Endothelial cell of umbilical vein (primary cell): ENCODE results near the gene SLC24A3. TPM values are rescaled to one million over a fixed set of nuclear protein-coding genes. Genes with fewer than 3 reads are reported as not detected.

Experiments
- BruUV-seq: library from RNA; stranded (reverse); fragments of 400-500 nt; replicated peaks from 2 replicates; lab custom pipeline; 2021; lab: Mats Ljungman, UMichigan
- CTCF ChIA-PET: fragments of 300-600, 350-600 bp; sonication (Branson Sonifier 250); formaldehyde crosslinking; loops from one replicate; lab custom pipeline; 2021; ENCODE audit warnings: antibody characterized with exemption, inconsistent platforms; lab: Charles Lee
- POLR2A ChIA-PET: fragments of 300-600, 350-600 bp; sonication (Branson Sonifier 250); formaldehyde crosslinking; loops from one replicate; lab custom pipeline; 2021; ENCODE audit warnings: antibody characterized with exemption, inconsistent platforms; lab: Charles Lee
- DNase-seq: peaks from one replicate; pipeline ENCODE4 v3.0.0-alpha.2; 2011; ENCODE audit warnings: low read depth, low spot score
- FAIRE-seq: peaks from 2 replicates; lab custom pipeline; 2011; peaks lifted over from hg19 to GRCh38; lab: Jason Lieb, UNC
- H2AFZ ChIP-seq: 2 replicates; pipeline ENCODE4 v1.6.0; 2012; ENCODE audit warnings: low read depth, low read length, control low read depth, inconsistent platforms
- H3K27ac ChIP-seq: 2 replicates; pipeline ENCODE4 v1.5.1; 2011; ENCODE audit warnings: low read depth, mild to moderate bottlenecking, control low read depth, low read length, moderate library complexity; ENCODE audit not compliant: insufficient read depth
- H3K27me3 ChIP-seq, 2 experiments: 2 replicates each; pipeline versions ENCODE4 v1.6.0 to v1.6.1; 2011; ENCODE audit warnings: low read length in 2 of 2, mixed read lengths in 1 of 2; ENCODE audit not compliant: control insufficient read depth in 2 of 2, insufficient read depth in 2 of 2
- H3K36me3 ChIP-seq, 2 experiments: 2 replicates in 1 of 2; 3 replicates in 1 of 2; pipeline ENCODE4 v1.5.1; 2011; ENCODE audit warnings: low read length in 2 of 2, mild to moderate bottlenecking in 1 of 2, moderate library complexity in 1 of 2; ENCODE audit not compliant: control insufficient read depth in 2 of 2, insufficient read depth in 2 of 2; ENCODE audit errors: extremely low read depth in 1 of 2
- H3K4me1 ChIP-seq: 3 replicates; pipeline ENCODE4 v1.5.1; 2011; ENCODE audit warnings: mild to moderate bottlenecking, low read length; ENCODE audit not compliant: control insufficient read depth, insufficient read depth; ENCODE audit errors: extremely low read depth
- H3K4me2 ChIP-seq: 2 replicates; pipeline ENCODE4 v1.6.1; 2011; ENCODE audit warnings: low read length, control low read depth, mixed read lengths; ENCODE audit not compliant: insufficient read depth
- H3K4me3 ChIP-seq, 3 experiments: fragments of 200-600 bp in 1 of 3; sonication (generic), shearing (Covaris generic) in 1 of 3; replicated peaks in 1 of 3; 2 replicates each; pipeline ENCODE4 v1.5.1; 2011 to 2016; ENCODE audit warnings: control low read depth in 3 of 3, low read length in 3 of 3, mild to moderate bottlenecking in 2 of 3, inconsistent platforms in 1 of 3, low read depth in 1 of 3, moderate library complexity in 1 of 3; ENCODE audit not compliant: insufficient read depth in 1 of 3
- H3K79me2 ChIP-seq: 2 replicates; pipeline ENCODE4 v1.6.0; 2012; ENCODE audit warnings: low read length, inconsistent platforms; ENCODE audit not compliant: control insufficient read depth, insufficient read depth
- H3K9ac ChIP-seq: replicated peaks from 2 replicates; pipeline ENCODE3; 2011; ENCODE audit warnings: low read length, control low read depth; ENCODE audit not compliant: insufficient read depth; ENCODE audit errors: extremely low read depth
- H3K9me1 ChIP-seq: replicated peaks from 3 replicates; pipeline ENCODE4 v1.6.0; 2011; ENCODE audit warnings: mild to moderate bottlenecking, low read length; ENCODE audit not compliant: control insufficient read depth, insufficient read depth; ENCODE audit errors: extremely low read depth
- H3K9me3 ChIP-seq: replicated peaks from 2 replicates; pipeline ENCODE4 v1.5.1; 2012; ENCODE audit warnings: low read length, inconsistent platforms; ENCODE audit not compliant: control insufficient read depth, insufficient read depth
- H4K20me1 ChIP-seq: replicated peaks from 2 replicates; pipeline ENCODE3; 2011; ENCODE audit warnings: mild to moderate bottlenecking, low read length; ENCODE audit not compliant: control insufficient read depth, insufficient read depth; ENCODE audit errors: extremely low read depth
- EZH2 ChIP-seq: IDR thresholded peaks from 2 replicates; pipeline ENCODE4 v1.6.1; 2012; ENCODE audit warnings: borderline replicate concordance, low read depth, mild to moderate bottlenecking, moderate library complexity, low read length, inconsistent platforms; ENCODE audit not compliant: severe bottlenecking
- FOS ChIP-seq: IDR thresholded peaks from 2 replicates; pipeline ENCODE4 v1.6.1; 2011; ENCODE audit warnings: mild to moderate bottlenecking, low read length, moderate library complexity, borderline replicate concordance; ENCODE audit not compliant: insufficient read depth
- GATA2 ChIP-seq: IDR thresholded peaks from 2 replicates; pipeline ENCODE4 v1.7.0; 2011; ENCODE audit warnings: low read depth, mild to moderate bottlenecking, moderate library complexity, mixed read lengths, low read length; ENCODE audit not compliant: insufficient read length, insufficient read depth
- JUN ChIP-seq: IDR thresholded peaks from 2 replicates; pipeline ENCODE4 v1.6.1; 2011; ENCODE audit warnings: borderline replicate concordance, low read depth; ENCODE audit not compliant: insufficient read length, insufficient read depth
- MYC ChIP-seq: IDR thresholded peaks from one replicate; pipeline ENCODE4 v1.6.1; 2011; ENCODE audit warnings: mild to moderate bottlenecking, low read depth, low read length
- POLR2A ChIP-seq: IDR thresholded peaks from 2 replicates; pipeline ENCODE4 v1.6.1; 2012; ENCODE audit warnings: low read depth, mild to moderate bottlenecking, control low read depth, low read length
- POLR2AphosphoS5 ChIP-seq: IDR thresholded peaks from 2 replicates; pipeline ENCODE4 v1.6.1; 2012; ENCODE audit warnings: low read depth, mild to moderate bottlenecking, control low read depth, low read length, moderate library complexity; ENCODE audit not compliant: insufficient read depth
- dilution Hi-C: fragments of 300-500 bp; cut with MboI; formaldehyde crosslinking; loops from one replicate; pipeline ENCODE4 v1.15.0; 2019; ENCODE audit warnings: low sequenced_read_pairs; ENCODE audit not compliant: extremely low pct_ligation_motif_present
- intact Hi-C: fragments of 100-400 bp; cut with micrococcal nuclease; formaldehyde crosslinking; loops from one replicate; pipeline ENCODE4 v1.10.0; 2022
- polyA plus RNA-seq, 4 experiments: library from polyadenylated mRNA; depleted of rRNA in 3 of 4; stranded (reverse) in 3 of 4; unstranded in 1 of 4; fragments of >200 nt; gene quantifications; 2 replicates each; pipeline versions ENCODE4 v1.2.1 to v1.2.3, GENCODE V29; 2011 to 2012; ENCODE audit warnings: missing spikeins in 1 of 4
- total RNA-seq: library from RNA; stranded (reverse); gene quantifications from 2 replicates; pipeline ENCODE4 v1.2.3, GENCODE V29; 2021
- TF ChIP-seq, protein P1 (sequence below): IDR thresholded peaks from 2 replicates; pipeline ENCODE4 v1.6.1; 2011; ENCODE audit not compliant: insufficient read depth, insufficient read length
- TF ChIP-seq, protein P2 (sequence below), 2 donors: IDR thresholded peaks; 1 replicate in 1 of 2; 2 replicates in 1 of 2; pipeline ENCODE4 v1.5.1; 2011; ENCODE audit warnings: low read length in 2 of 2, mild to moderate bottlenecking in 2 of 2, moderate library complexity in 2 of 2, control low read depth in 1 of 2, inconsistent platforms in 1 of 2, low read depth in 1 of 2; ENCODE audit not compliant: insufficient read depth in 1 of 2; ENCODE audit errors: extremely low read depth in 1 of 2

SLC24A3 gene
- total and polyA plus RNA-seq, 2 donors (not counting 3 experiments of a cell fraction or from before 2014, with no cell fraction given) = not detected

DNA sequence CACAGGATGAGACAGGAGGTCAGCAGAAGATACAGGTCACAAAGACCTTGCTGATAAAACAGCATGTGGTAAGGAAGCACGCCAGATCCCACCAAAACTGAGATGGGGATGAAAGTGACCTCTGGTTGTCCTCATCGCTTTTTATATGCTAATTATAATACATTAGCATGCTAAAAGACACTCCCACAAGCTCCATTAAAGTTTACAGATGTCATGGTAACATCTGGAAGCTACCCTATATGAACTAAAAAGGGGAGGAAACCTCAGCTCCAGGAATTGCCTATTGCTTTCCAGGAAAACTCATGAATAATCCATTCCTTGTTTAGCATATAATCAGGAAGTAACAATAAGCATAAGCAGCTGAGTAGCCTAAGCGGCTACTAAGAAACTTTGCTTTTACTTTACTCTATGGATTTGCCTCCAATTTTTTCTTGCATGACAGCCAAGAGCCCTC lies 537.2 kb downstream of the SLC24A3 start:
- dilution Hi-C loops = no loop called here
- BruUV-seq = no TSS peak

More for the DNA sequence above, 537.2 kb downstream of the SLC24A3 start:
- no peak overlapping the region for H2AFZ ChIP-seq
- H3K4me3 ChIP-seq = no peak overlapping the region
- H3K9ac ChIP-seq = no peak overlapping the region
- H4K20me1 ChIP-seq = no peaks in the 10 kb centered on the region
- H3K9me3 ChIP-seq = no peaks in the 10 kb centered on the region
- H3K27ac ChIP-seq = no peak overlapping the region
- H3K4me2 ChIP-seq = no peak overlapping the region
- POLR2A ChIA-PET = interaction anchor here (0.8 kb wide), 1 partner anchor 30 kb away, joined by 6 read pairs; no protein-coding TSS in a partner anchor
- H3K4me1 ChIP-seq = no peaks in the 10 kb centered on the region
- DNase-seq (no peak), FAIRE-seq (no peak)
- TF ChIP-seq POLR2AphosphoS5 (no peak), JUN (no peak), POLR2A (no peak), MYC (no peak), GATA2 (no peak), EZH2 (no peak), FOS (no peak)
- TF ChIP-seq, protein P1, sequence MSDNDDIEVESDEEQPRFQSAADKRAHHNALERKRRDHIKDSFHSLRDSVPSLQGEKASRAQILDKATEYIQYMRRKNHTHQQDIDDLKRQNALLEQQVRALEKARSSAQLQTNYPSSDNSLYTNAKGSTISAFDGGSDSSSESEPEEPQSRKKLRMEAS = no peak
- TF ChIP-seq, protein P2, sequence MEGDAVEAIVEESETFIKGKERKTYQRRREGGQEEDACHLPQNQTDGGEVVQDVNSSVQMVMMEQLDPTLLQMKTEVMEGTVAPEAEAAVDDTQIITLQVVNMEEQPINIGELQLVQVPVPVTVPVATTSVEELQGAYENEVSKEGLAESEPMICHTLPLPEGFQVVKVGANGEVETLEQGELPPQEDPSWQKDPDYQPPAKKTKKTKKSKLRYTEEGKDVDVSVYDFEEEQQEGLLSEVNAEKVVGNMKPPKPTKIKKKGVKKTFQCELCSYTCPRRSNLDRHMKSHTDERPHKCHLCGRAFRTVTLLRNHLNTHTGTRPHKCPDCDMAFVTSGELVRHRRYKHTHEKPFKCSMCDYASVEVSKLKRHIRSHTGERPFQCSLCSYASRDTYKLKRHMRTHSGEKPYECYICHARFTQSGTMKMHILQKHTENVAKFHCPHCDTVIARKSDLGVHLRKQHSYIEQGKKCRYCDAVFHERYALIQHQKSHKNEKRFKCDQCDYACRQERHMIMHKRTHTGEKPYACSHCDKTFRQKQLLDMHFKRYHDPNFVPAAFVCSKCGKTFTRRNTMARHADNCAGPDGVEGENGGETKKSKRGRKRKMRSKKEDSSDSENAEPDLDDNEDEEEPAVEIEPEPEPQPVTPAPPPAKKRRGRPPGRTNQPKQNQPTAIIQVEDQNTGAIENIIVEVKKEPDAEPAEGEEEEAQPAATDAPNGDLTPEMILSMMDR (IDR thresholded peaks at IDR 0.05; ENCODE audit: extremely low read depth in 1 of 2, insufficient read depth in 1 of 2, low read depth in 1 of 2, low read length in 2 of 2) = no peak
- CTCF ChIA-PET = interaction anchor here (0.6 kb wide), 1 partner anchor 127 kb away, joined by 3 read pairs; no protein-coding TSS in a partner anchor
- no peaks in the 10 kb centered on the region for H3K79me2 ChIP-seq
- no peaks in the 10 kb centered on the region for H3K9me1 ChIP-seq
- intact Hi-C loops = no loop called here
- no peaks in the 10 kb centered on the region for H3K36me3 ChIP-seq
- peaks cover 16 to 26% of the 10 kb centered on the region in 2 experiments for H3K27me3 ChIP-seq
